GM19372 (cell line): ENCODE results near the gene HOXB8.

Experiments
- ATAC-seq: cut with Tn5 transposase; IDR thresholded peaks from one replicate; pipeline ENCODE4 v1.9.1; 2021; ENCODE audit warnings: mild to moderate bottlenecking, low read depth, moderate library complexity; ENCODE audit not compliant: unreplicated experiment

HOXB8 gene

GRCh38 chr17:48639136-48639535 lies 24.0 kb upstream of the HOXB8 start:
- no peak for ATAC-seq

DNA sequence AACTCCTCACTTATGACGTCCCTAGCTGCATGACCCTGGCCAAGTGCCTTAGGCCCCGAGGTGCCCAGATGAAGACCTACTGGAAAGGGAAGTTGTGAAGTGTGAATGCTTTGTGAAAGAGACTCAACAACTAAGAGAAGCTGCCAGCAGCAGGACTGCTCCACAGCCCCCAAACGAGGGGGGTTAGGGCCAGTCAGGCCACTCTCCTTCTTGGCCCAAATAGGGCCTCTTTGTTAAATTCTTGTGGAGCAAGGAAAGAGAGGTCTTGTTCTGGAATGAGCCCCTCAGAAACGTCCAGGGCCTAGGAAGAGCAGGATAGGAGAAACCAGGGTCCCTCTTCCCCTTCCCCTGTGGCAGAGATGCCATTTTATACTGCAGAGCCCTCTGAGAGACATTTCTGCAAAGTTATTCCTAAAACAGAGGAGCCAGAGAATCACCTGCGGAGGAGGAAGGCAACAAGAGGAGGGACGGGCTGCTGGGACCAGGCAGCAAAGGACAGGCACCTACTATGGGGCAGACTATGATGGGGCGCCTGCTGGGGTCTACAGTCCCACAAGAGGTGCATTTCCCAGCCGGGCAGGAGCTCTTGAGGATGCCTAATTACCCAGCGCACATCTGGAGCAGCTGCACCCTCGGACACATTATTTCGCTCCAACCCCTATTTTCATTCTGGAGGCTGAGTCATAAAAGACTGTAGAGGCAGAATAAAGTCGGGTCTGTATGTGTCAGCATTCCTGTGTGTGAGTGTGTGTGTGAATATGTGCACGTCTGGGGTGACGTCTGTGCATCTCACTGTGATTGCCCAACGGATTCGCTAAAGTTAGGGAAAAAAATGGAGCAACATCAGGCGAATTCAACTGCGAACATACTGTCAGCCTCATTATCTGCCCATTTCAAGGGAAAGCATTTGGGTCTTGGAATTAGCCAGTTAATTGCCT lies 22.5 kb upstream of the HOXB8 start:
- ATAC-seq: no peak

GRCh38 chr17:48636177-48637018 lies 21.3 kb upstream of the HOXB8 start:
- no peak for ATAC-seq

- no peak for ATAC-seq
Observed at GRCh38 chr17:48634493-48635208, 19.6 kb upstream of the HOXB8 start.

- no peak for ATAC-seq
Observed at GRCh38 chr17:48633266-48633677, 18.2 kb upstream of the HOXB8 start.

DNA sequence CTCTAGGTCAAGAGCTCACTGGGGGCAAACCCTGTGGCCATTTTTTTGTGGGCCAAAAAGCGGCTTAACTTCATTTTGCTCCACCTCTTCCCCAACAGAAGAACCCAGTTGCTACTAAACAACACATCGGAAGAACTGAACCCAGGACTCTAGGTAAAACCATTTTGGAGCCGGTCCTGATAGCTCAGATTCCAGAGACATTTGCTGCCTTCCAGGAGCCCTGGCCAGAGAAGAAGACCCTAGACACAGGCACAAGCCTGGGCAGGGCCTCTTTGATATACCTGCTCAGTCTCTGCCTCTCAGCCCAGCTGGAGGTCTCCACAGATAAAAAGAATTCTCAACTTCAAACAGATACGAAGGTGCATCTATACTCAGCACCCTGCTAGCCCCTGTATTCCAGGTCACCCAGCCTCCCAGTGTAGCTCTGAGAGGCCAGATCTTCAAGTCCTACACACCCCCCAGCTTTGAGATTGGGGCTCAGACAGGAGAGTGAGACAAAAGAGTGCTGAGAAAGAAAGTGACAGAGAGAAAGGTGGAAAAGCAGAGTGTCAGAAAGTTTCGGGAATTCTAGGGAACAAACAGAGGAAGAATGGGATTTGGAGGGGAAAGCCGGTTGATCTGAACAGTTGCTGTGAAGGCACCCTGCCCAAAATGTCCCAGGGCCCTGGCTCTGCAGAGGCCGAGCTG lies 17.6 kb upstream of the HOXB8 start:
- no peak for ATAC-seq

DNA sequence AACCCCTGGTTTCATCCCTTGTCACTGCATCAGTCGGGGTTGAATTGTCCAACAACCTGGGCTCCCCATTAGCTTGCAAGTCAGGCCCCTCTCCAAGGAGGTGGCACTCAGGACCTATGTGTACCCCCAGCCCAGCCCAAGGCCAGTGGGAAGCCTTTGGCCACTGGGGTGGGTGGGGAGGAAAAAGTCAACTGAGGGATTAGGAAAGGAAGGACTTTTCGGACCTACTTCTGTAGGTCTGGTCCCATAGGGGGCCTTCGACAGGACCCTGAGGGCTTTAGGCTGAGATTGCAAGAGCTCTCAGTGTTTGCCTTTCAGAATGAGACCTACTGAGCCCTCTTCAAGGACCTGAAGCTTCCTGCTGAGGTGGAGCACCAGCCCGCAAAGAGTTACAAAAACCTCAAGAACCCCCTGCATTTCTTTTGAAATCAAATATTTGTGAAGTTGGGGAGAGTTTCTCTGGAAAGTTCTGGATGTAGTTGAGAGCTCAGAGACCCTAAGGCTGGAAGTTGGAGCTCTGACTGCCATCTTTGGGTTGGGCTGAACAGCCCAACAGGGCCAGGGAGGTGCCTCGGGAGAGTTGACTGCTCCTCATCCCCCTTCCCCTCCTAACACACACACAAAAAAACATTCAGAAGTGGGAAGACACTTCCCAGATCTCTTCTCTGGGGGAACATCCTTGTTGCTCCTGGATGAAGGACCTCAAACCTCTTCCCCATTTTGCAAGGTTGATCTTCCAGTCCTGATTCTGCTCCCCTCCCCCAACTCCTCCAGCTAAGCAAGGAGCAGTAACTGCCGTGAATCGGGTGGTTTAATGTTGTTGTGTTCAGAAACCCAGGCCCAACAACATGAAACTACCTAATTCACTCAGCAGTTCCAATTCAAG lies 16.8 kb upstream of the HOXB8 start:
- ATAC-seq: no peak

DNA sequence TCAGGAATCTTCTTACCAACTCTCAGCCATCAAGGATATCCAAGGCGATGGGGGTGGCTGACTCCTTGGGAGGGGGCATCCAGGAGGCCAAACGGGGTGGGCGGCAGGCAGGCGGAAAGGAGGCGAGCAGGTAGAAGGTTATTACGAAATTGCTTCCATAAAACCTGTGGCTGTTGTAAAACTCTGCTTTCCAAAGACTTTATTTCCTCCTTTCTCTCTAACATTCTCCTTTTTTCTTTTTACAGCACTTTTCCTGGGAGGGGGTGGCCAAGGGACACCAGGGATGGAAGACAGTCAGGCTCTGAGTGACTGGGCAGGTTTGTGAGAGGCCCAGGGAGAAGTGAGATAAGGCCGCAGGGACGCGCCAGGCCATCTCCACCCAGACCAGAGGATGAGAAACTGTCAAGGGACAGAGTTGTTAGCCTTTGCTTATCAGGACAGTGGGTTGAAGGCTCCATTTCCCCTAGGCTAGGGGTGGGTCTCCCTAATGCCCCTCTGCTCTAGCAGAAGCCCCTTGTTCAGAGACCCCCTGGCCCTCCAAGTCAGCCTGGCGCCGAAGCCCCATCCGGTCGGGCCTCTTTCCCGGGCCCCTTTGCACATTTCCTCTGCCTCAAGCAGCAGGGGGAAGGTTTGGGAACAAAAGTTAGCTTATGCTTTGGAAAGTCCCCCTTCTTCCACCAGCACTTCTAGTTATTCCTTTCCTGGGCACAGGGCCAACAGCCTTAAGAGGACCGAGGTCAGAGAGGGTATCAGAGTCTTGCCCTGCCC lies 16.0 kb upstream of the HOXB8 start:
- no peak for ATAC-seq

GRCh38 chr17:48630009-48630924 lies 15.2 kb upstream of the HOXB8 start:
- no peak for ATAC-seq

- ATAC-seq: no peak
Observed at GRCh38 chr17:48629411-48629759, 14.3 kb upstream of the HOXB8 start.

- no peak for ATAC-seq
Observed at GRCh38 chr17:48628649-48629410, 13.7 kb upstream of the HOXB8 start.

- no peak for ATAC-seq
Observed at GRCh38 chr17:48627623-48628521, 12.8 kb upstream of the HOXB8 start.

- no peak for ATAC-seq
Observed at GRCh38 chr17:48627118-48627597, 12.1 kb upstream of the HOXB8 start.

GRCh38 chr17:48626245-48627117 lies 11.4 kb upstream of the HOXB8 start, which contains the start of gene HOXB9:
Gene HOXB9, minus strand, starts transcription at chr17:48626358. Its CDS starts 89 bp downstream, at chr17:48626269.
- no peak for ATAC-seq
